Uterine smooth muscle cell (primary cell): ENCODE data around the gene RAB7B. TPM values are rescaled to one million over a fixed set of nuclear protein-coding genes. Genes with fewer than 3 reads are reported as not detected.

Source experiments
- total RNA-seq: library from RNA; depleted of rRNA; stranded (reverse); fragments of >200 nt; gene quantifications from 2 replicates; pipeline ENCODE4 v1.2.3, GENCODE V29; 2014

The RAB7B gene, protein sequence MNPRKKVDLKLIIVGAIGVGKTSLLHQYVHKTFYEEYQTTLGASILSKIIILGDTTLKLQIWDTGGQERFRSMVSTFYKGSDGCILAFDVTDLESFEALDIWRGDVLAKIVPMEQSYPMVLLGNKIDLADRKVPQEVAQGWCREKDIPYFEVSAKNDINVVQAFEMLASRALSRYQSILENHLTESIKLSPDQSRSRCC
- total RNA-seq, result 4.6 and 6.3 TPM in 2 replicates

DNA sequence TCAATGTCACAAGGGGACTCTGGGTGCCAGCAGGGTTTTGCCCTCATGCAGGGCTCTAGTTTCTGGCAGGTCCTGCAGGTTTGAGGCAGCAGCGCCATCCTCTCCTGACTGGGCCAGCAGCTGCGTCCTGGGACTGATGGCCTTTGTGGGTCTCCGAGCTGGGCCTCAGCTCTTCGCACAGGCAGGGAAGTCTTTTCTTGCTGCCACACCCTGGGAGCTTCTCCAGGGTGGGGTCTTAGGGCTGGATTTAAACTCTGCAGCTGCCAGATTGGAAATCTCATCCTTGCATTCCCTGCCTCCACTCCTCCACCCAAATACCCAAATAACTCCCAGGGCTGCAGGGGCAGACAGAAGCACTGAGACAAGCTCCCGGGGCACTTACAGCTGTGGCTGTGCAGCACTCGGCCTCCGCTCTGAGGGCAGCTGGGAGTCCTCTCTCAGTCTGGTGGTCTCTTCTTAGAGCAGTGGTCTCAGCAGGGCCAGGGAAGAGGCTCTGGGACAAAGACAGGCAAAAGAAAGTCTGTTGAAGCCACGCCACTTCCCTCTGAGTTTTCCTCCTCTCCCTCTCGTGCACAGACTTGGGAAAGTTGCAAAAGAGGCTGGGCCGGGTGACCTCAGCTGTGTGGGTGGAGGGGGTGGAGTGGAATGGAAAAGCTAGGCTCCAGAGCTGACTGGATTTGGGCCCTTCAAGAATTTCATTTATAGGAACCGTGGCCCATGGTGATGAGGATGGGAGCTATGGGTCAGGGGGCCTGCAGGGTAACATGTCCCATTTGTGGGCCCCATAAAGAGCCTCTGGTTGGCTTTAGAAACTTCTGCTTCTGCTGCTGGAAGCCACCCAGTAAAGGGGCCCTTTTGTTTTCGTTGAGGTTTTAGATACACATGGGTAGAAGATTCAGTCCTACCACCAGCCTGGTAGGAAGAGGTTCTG is at the start of gene RAB7B:
Gene RAB7B, minus strand, starts transcription at position 525 of the 931 bp plus-strand sequence. CDS start 9,260 bp downstream, outside the sequence.

DNA sequence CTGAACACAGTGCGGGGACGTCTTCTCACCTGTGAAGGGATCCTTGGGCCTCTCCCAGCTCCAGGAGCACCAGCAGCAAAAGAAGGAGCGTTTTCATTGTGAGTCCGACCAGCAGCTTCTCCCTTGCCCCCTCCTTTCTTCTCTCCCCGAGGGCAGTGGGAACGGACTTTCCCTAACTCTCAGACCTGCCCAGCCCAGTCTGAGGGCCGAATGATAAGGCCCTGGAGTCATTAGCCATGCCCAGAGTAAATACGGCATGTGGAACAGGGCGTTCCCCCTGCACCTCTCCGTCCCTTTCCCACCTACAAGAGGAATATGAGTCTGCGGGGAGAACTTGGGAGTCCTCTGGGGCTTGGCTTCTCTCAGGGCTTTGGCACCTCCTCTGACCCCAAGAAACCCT is 20.5 kb upstream of the RAB7B start, which contains the start of gene CTSE:
Gene CTSE, minus strand, starts transcription at position 201 of the 400 bp plus-strand sequence. Its CDS starts 104 bp downstream, at position 97.

DNA sequence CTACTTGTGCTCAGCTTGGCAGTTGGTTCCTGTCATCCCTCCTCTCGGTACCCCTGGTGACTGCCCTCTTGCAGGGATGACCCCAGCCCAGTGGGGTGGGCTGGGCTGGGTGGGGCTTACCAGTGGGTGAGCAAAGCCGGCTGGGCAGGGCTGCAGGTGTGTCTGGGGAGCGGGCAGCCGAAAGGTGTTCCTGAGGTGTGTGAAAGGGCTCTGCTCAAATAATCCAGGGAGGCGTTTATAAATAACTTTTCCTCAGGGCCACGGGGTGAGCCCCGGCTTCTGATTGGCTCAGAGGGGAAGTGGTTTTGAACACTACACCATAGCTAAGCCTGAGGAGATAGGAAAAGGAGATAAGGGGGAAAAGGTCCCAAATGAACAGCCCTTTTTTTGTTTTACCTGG is 60.0 kb downstream of the RAB7B start, which contains the start of gene SLC26A9:
Gene SLC26A9, minus strand, starts transcription at position 212 of the 400 bp plus-strand sequence. CDS start 7,636 bp downstream, outside the sequence.

Other genes with a start within 250 kb of the RAB7B start
- 12.4 and 24.1 TPM in 2 replicates for gene RAB29, start 227.9 kb downstream of the RAB7B start, total RNA-seq
- 12.5 and 25.6 TPM in 2 replicates for gene SLC41A1, start 190.2 kb downstream of the RAB7B start, total RNA-seq
- gene PM20D1, start 153.3 kb downstream of the RAB7B start, total RNA-seq, result not detected in 2 replicates
- not detected in 2 replicates for gene SLC26A9, start 59.9 kb downstream of the RAB7B start, total RNA-seq
- gene CTSE, start 20.5 kb upstream of the RAB7B start, total RNA-seq, result not detected in 2 replicates
- not detected in 2 replicates for gene RHEX, start 49.8 kb upstream of the RAB7B start, total RNA-seq
- not detected in 2 replicates for gene AVPR1B, start 114.0 kb upstream of the RAB7B start, total RNA-seq
- 3.0 and 5.5 TPM in 2 replicates for gene FAM72A, start 199.4 kb upstream of the RAB7B start, total RNA-seq
- 51.0 and 65.4 TPM in 2 replicates for gene SRGAP2, start 200.1 kb upstream of the RAB7B start, total RNA-seq